A673 (cell line): Measurements from ENCODE around the gene FDX2. TPM values are rescaled to one million over a fixed set of nuclear protein-coding genes. Genes with fewer than 3 reads are reported as not detected.

ENCODE experiments used
- BruUV-seq: library from RNA; stranded (reverse); fragments of 400-500 nt; replicated peaks from 2 replicates; lab custom pipeline; 2021; lab: Mats Ljungman, UMichigan
- CTCF ChIA-PET: fragments of 300-600 bp; sonication (Branson Sonifier 250); formaldehyde crosslinking; loops from one replicate; lab custom pipeline; 2022; ENCODE audit warnings: antibody characterized with exemption; lab: Charles Lee
- POLR2A ChIA-PET: fragments of 300-600 bp; sonication (Branson Sonifier 250); formaldehyde crosslinking; loops from one replicate; lab custom pipeline; 2022; ENCODE audit warnings: antibody characterized with exemption; ENCODE audit not compliant: low non-redundant PET; lab: Charles Lee
- DNase-seq: peaks from one replicate; pipeline ENCODE4 v3.0.0-alpha.2; 2015; ENCODE audit warnings: low spot score
- H3K27ac ChIP-seq: fragments of 200-600 bp; sonication (generic); 2 replicates; pipeline ENCODE4 v1.5.1; 2016; ENCODE audit warnings: mixed run types, low read depth, mild to moderate bottlenecking, mixed read lengths, antibody characterized with exemption, low read length; ENCODE audit not compliant: poor library complexity, severe bottlenecking
- H3K27me3 ChIP-seq: fragments of 200-600 bp; sonication (generic); replicated peaks from 2 replicates; pipeline ENCODE4 v1.6.1; 2017; ENCODE audit warnings: mixed run types, low read depth, mild to moderate bottlenecking, mixed read lengths, antibody characterized with exemption, low read length; ENCODE audit not compliant: insufficient read depth, poor library complexity
- H3K36me3 ChIP-seq: fragments of 200-600 bp; sonication (generic); 2 replicates; pipeline ENCODE4 v1.6.1; 2016; ENCODE audit warnings: mixed run types, mild to moderate bottlenecking, mixed read lengths, antibody characterized with exemption, low read length; ENCODE audit not compliant: insufficient read depth, poor library complexity, severe bottlenecking
- H3K4me1 ChIP-seq: fragments of 200-600 bp; sonication (generic); 2 replicates; pipeline ENCODE4 v1.6.1; 2017; ENCODE audit warnings: mixed run types, mild to moderate bottlenecking, mixed read lengths, antibody characterized with exemption, low read length; ENCODE audit not compliant: insufficient read depth, poor library complexity, severe bottlenecking
- H3K4me3 ChIP-seq: fragments of 200-600 bp; sonication (generic); 2 replicates; pipeline ENCODE4 v1.5.1; 2016; ENCODE audit warnings: low read depth, mixed run types, mild to moderate bottlenecking, mixed read lengths, low read length; ENCODE audit not compliant: poor library complexity, severe bottlenecking
- H3K9me3 ChIP-seq: fragments of 200-600 bp; sonication (generic); 2 replicates; pipeline ENCODE4 v1.6.1; 2016; ENCODE audit warnings: mixed run types, low read depth, mild to moderate bottlenecking, mixed read lengths, antibody characterized with exemption, low read length; ENCODE audit not compliant: poor library complexity, severe bottlenecking
- CTCF ChIP-seq: fragments of 300-800, 200-600 bp; sonication (generic); conservative IDR thresholded peaks from 2 replicates; pipeline ENCODE4 v1.5.1; 2017; ENCODE audit warnings: low read depth, mild to moderate bottlenecking, antibody characterized with exemption, low read length, moderate library complexity, mixed read lengths
- EZH2 ChIP-seq: fragments of 200-600 bp; sonication (generic); IDR thresholded peaks from 2 replicates; pipeline ENCODE4 v1.6.1; 2017; ENCODE audit warnings: borderline replicate concordance, low read depth, mild to moderate bottlenecking, mixed read lengths, antibody characterized with exemption, low read length; ENCODE audit not compliant: poor library complexity, severe bottlenecking
- intact Hi-C: fragments of 100-400 bp; cut with micrococcal nuclease; formaldehyde crosslinking; loops from one replicate; pipeline ENCODE4 v1.10.0; 2022; ENCODE audit not compliant: unreplicated experiment
- total RNA-seq: library from RNA; stranded (reverse); gene quantifications from 2 replicates; pipeline ENCODE4 v1.2.3, GENCODE V29; 2021

Gene FDX2
- total RNA-seq, 1 experiment from 2014 or later, result 29.9 TPM

DNA sequence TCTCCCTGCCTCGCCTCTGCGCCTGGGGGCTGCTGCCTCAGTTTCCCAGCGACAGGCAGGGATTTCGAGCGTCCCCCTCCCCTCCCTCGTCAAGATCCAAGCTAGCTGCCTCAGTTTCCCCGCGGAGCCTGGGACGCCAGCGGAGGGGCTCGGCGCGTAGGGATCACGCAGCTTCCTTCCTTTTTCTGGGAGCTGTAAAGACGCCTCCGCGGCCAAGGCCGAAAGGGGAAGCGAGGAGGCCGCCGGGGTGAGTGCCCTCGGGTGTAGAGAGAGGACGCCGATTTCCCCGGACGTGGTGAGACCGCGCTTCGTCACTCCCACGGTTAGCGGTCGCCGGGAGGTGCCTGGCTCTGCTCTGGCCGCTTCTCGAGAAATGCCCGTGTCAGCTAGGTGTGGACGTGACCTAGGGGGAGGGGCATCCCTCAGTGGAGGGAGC is 45.6 kb downstream of the FDX2 start:
- DNase-seq, result no peak
- Histone ChIP-seq H3K9me3 (no peaks in the 10 kb centered on the region), H3K27ac (no peak overlapping the region), H3K27me3 (no peaks in the 10 kb centered on the region), H3K4me3 (peak overlapping the region; percentile 32), H3K4me1 (peaks cover 6% of the 10 kb centered on the region), H3K36me3 (no peaks in the 10 kb centered on the region)
- POLR2A ChIA-PET, result interaction anchor here (0.6 kb wide), 1 partner anchor 113 kb away, joined by 3 read pairs; no protein-coding TSS in a partner anchor
- CTCF ChIA-PET, result interaction anchor here (1.2 to 3.1 kb wide), 3 partner anchors 10 to 121 kb away, joined by 4 to 50 read pairs (median 4); no protein-coding TSS in a partner anchor
- TF ChIP-seq EZH2 (no peak), CTCF (no peak)
- BruUV-seq, result no TSS peak
- intact Hi-C loops, result no loop called here

- BruUV-seq, result no TSS peak
- H3K27ac ChIP-seq, result no peak overlapping the region
- H3K27me3 ChIP-seq, result no peaks in the 10 kb centered on the region
- peak; percentile 86 for DNase-seq
- H3K9me3 ChIP-seq, result no peaks in the 10 kb centered on the region
- no peak for TF ChIP-seq EZH2
- peak; percentile 93 for TF ChIP-seq CTCF
- H3K4me1 ChIP-seq, result peaks cover 6% of the 10 kb centered on the region
- ChIA-PET CTCF (interaction anchor here (0.6 to 3.1 kb wide), 10 partner anchors 10 to 202 kb away, joined by 3 to 50 read pairs (median 6); partner anchors contain the start of genes ICAM5 and TYK2), POLR2A (no interaction called here)
- intact Hi-C loops, result loop anchor here (1.0 kb wide), 1 partner anchor 120 kb away; no protein-coding TSS in a partner anchor
- H3K36me3 ChIP-seq, result no peaks in the 10 kb centered on the region
- peak overlapping the region; percentile 32 for H3K4me3 ChIP-seq
Measured at GRCh38 chr19:10269333-10270179, 46.3 kb downstream of the FDX2 start.

GRCh38 chr19:10268071-10268470 is 47.7 kb downstream of the FDX2 start:
- BruUV-seq, result no TSS peak
- ChIA-PET CTCF (no interaction called here), POLR2A (no interaction called here)
- Histone ChIP-seq H3K9me3 (no peaks in the 10 kb centered on the region), H3K36me3 (no peaks in the 10 kb centered on the region), H3K27ac (no peak overlapping the region), H3K27me3 (no peaks in the 10 kb centered on the region), H3K4me1 (peaks cover 6% of the 10 kb centered on the region), H3K4me3 (no peak overlapping the region)
- no peak for DNase-seq
- intact Hi-C loops, result no loop called here
- TF ChIP-seq EZH2 (no peak), CTCF (no peak)
